Stimulated activated CD4-positive, alpha-beta T cell treated with anti-CD3 and anti-CD28 coated beads, Interleukin-4, amount 100 ng/mL, for 1 hour (primary cell): ENCODE data around the gene PIK3R2.

Experiments
- DNase-seq: peaks from one replicate; pipeline ENCODE4 v3.0.0-alpha.2; 2020

Gene PIK3R2

GRCh38 chr19:18126097-18126496 is 26.9 kb upstream of the PIK3R2 start:
- DNase-seq, result no peak

GRCh38 chr19:18128044-18128443 is 24.9 kb upstream of the PIK3R2 start:
- no peak for DNase-seq

DNA sequence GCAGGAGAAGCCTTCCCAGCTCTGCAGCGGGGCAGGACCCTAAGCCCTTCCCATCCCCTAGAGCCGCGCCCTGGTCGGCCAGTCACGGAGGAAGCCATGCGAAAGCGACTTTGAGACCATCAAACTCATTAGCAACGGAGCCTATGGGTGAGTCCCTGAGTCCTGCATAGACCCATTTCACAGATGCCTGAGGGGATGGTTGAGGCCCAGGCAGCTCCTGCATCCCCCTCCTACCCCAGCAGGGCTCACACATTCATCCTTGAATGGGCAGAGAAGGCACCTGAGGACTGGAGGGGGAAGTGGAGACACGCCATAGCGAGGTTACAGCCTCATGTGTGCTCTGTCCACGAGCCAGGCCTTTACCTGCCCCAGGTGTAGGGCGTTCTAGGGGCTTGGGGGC is 24.2 kb upstream of the PIK3R2 start:
- DNase-seq, result no peak

- no peak for DNase-seq
These were observed 22.3 kb upstream of the PIK3R2 start for GRCh38 chr19:18130523-18131242.

DNA sequence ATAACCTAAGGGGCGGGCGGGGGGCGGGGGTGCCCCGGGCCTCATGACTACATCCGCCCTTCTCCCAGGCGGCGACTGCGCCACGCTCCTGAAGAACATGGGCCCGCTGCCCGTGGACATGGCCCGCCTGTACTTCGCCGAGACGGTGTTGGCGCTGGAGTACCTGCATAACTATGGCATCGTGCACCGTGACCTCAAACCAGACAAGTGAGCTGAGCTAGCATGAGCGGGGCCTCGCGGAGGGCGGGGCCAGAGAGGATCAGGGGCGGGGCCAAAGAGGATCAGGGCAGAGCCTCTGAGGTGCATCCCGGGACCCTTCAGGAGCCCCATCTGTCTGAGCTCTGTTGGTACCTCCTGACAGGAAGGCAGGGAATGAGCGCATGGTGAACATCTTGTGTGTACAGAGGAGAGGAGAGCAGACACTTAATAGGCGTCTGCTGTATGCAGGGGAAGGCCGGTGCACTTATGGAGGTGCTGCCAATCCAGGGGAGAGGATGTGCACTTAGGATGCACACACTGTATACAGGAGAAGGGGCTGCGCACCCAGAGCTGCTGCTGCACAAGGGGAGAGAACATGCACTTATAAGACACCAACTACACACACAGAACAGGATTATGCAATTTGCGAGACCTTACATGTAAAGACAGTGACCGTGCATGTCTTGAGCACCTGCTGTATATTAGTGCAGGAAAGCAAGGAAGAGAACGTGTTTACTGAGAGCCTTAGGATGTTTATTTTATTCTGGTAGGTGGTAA is 20.9 kb upstream of the PIK3R2 start:
- DNase-seq, result no peak

DNA sequence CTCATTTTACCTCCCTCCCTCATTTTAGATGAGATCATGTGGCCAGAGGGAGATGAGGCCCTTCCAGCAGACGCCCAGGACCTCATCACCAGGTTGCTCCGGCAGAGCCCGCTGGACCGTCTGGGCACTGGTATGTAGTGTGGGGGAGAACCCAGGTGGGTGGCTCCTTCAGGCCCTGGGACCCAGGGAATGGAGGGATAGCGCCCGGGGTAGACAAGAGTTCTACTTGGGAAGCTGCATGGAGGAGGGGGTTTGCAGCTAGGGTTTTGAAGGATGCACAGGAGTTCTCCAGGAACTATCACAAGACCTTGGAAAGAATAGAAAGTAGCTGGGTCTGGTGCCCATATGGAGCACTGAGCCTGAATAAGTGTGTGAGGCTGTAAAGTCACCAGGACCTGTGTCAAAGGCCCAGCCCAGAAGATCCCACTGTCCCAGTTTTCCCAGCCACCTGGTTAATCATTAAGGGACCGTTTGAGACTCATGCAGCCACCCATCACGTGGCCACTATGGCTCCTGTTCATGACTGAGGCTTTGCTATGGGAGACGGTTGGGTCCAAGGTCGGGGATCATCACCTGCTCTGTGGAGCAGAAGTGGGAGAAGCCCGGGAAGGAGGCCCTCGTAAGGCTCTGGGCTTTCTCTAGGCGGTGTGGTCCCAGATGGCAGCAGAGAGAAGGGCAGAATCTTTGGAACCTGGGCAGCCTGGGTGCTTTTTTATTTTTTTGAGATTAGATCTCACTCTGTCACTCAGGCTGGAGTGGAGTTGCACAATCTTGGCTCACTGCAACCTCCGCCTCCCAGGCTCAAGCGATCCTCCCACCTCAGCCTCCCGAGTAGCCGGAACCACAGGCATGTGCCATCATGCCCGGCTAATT is 17.0 kb upstream of the PIK3R2 start:
- DNase-seq, result no peak

DNA sequence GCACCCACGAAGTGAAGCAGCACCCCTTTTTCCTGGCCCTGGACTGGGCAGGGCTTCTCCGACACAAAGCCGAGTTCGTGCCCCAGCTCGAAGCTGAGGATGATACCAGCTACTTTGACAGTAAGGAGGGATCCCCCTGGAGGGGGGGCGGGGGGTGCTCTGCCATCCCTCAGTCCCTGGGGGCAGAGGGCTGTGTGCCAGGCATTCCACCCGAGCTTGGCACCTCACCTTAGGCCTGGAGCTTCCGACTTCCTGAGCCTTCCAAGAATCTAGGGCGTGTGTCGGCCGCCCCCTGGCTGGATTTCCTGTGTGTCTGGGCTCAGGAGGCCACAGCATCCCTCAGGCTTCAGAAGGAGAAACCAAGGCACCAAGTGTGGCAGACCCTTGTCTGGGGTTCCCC is 15.7 kb upstream of the PIK3R2 start:
- DNase-seq, result no peak

DNA sequence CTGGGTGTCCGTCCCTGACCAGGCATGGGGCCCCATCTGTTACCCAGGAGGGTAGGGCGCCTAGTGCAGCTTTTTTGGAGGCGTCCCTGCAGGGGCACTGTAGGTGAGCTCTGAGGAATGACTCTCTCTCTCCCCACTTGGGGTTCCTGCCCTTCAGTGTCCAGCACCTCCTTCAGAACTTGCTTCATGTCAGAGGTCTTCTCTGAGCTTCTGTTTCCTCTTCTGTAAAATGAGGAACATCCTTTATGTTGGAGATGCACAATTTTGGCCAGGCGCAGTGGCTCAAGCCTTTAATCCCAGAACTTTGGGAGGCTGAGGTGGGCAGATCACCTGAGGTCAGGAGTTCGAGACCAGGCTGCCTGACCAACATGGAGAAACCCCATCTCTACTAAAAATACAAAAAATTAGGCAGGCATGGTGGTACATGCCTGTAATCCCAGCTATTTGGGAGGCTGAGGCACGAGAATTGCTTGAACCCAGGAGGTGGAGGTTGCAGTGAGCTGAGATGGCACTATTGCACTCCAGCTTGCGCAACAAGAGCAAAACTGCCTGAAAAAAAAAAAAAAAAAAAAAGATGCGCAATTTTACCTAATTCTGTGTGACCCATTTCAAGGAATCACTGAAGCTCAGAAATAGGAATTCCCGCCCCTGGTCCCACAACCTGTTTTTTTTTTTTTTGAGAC is 15.2 kb upstream of the PIK3R2 start:
- DNase-seq, result no peak

DNA sequence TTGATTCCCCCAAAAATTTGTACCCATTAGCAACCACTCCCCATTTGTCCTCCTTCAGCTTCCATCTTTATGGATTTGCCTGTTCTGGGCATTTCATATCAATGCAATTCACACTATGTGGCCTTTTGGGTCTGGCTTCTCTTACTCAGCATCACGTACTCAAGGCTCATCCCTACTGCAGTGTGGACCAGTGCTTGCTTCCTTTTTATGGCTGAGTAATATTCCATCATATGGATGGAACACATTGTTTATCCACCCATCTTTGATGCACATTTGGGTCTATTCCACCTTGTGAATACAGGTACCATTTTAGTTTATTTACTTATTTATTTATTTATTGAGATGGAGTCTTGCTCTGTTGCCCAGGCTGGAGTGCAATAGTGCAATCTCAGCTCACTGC is 12.5 kb upstream of the PIK3R2 start:
- no peak for DNase-seq

- DNase-seq, result no peak
These were observed 11.9 kb upstream of the PIK3R2 start for GRCh38 chr19:18141031-18141430.

DNA sequence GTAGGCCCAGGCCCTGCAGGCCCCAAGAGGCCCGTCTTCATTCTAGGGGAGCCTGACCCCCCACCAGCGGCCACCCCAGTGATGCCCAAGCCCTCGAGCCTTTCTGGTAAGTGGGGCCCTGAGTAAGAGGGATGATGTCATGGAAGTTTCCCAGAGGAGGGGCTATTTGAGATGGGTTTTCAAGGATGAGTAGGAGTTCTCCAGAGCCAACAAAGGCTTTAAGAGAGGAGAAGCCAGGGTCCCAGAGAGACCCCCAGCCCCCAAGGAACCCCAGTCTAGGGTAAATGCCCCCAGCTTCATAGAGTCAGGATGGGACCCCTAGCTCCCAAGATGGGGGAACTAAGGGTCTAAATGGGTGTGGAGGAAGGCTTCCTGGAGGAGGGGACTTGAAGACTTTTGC is 9.1 kb upstream of the PIK3R2 start:
- DNase-seq, result no peak

- no peak for DNase-seq
These were observed 8.6 kb upstream of the PIK3R2 start for GRCh38 chr19:18144361-18144760.

- DNase-seq, result no peak
These were observed 8.1 kb upstream of the PIK3R2 start for GRCh38 chr19:18144906-18145305.

DNA sequence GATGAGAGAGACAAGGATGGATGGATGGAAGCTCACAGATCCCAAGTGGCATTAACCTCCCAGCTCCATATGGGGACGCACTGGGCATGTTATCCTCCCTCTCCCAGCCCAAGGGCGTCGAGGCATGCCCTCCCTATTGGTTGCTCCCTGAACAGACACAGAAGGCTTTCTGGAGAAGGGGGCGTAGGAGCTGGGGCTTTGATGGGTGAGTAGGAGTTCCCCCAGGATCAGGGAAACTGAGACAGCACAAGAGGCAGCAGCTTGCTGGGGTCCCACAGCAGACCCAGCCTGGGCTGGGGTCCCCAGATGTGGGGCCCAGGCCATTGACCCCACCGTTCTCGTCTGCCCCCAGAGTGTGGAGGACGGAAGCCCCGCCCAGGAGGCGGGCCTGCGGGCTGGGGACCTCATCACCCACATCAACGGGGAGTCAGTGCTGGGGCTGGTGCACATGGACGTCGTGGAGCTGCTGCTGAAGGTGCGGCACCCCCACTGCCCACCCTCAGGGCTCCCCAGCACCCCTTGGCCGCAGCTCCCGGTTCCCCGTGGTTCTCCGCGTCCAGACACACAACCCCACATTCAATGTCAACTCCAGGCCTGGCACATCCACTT is 7.5 kb upstream of the PIK3R2 start:
- no peak for DNase-seq

GRCh38 chr19:18147396-18147795 is 5.6 kb upstream of the PIK3R2 start:
- DNase-seq, result no peak

DNA sequence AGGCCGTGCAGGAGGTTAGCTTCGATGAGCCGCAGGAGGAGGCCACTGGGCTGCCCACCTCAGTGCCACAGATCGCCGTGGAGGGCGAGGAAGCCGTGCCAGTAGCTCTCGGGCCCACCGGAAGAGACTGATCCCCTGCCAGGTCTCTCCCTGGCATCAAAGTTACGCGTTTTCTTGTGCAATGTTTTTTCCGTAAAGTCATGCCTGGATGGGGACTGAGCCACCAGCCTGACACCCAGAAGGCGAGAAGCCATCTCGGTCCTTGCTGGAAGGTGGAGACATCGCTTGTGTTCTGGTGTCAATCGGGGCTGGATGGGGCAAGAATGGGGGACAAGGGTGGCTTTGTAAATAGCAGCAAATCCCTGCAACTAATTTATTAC is 3.4 kb upstream of the PIK3R2 start:
- no peak for DNase-seq

GRCh38 chr19:18150776-18151624 is 2.0 kb upstream of the PIK3R2 start:
- no peak for DNase-seq

DNA sequence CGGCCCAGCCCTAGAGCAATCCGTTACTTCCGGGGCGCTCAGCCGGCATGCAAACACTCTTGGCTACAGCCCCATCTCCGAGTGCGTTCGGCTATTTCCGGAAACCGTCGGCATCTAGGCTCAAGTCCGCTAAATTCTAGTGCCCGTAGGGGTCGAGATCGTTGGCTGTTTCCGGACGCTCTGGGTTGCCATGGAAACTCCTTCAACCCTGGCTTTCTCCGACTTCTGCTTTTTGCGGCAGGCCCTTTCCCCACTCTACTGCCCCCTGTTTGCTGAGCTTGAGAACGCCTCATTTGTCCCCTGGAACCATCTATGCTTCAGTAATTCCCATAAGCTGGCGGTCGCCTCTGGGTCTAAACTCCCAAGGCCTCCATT is 534 bp upstream of the PIK3R2 start:
- peak; percentile 98 for DNase-seq

DNA sequence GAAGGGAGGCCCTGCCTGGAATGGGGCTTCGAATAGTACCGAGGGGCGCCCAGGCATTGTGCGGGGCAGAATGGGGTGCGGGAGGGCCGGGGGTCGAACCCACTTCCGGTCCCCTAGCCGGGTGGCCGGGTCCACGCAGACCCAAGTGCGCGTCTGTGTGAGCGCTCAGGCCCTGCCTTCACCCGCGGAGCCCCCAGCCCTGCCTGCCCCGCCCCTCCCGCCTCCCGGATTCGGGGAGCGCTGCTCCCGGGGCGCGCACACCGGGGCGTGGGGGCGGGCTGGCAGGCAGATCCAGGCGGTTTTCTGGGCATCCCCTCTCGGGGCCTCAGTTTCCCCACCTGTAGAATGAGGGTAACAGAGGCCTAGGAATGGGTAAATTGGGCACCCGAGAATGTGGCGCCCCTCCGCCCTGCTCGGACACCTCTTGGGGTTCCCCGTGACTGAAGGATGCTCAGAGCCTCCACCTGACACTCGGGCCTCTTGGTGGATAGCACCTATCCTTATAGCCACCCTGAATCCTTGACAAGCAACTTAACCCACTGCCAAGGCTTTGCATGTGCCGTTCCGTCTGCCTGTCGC is 682 bp downstream of the PIK3R2 start:
- peak; percentile 35 for DNase-seq

- DNase-seq, result no peak
These were observed 2.4 kb downstream of the PIK3R2 start for GRCh38 chr19:18155095-18156087.
